ENCODE data around the gene PCID2.
"Not testable (repeated sequence)": the region's sequence is repeated elsewhere in the genome, so short reads cannot be mapped to it uniquely, and the experiment has no call there.

PCID2 gene

DNA sequence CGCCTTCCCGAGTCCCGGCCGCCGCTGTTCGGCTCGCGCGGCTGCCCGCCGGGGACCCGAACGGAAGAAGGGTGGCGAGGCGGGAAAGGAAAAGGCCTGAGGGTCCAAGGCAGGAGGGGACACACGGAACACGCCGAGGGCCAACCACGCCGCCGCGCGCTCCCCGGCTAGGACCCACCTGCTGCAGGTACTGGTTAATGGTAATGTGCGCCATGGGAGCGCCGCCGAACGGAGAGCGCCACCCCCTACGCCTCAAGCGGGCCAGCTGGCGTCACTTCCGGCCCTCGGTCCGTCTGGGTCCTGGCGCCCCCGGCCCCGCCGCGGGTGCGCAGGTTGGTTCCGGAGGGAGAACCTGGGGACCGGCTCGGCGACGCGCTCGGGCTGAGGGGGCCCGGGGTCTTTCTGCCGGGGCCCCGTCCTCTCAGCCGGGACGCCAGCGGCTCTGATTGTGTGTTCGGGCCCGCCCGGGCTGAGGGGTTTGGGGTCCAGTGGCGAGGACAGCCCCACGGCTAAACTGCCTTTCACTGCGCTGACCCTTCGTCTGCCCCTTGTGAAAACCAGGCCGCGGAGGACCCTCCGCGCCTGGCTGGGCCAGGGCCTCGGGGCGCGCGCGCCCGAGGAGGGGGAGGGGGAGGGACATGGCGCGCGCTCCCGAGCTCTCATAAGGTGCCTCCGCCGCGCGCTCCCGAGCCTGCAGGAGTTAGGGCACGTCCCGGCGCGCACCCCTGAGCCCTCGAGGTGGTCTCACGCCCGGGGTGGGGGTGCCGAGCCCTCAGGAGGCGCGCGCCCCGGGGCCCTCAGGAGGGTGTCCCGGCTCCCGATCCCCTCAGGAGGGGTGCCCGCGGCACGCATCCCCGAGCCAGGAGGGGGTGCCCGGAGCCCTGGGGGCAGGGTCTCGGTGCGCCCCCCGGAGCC lies at the start of gene PCID2:
TSS of gene PCID2 (minus strand) at position 249 of the 915 bp plus-strand sequence. CDS start at position 214, 35 bp downstream.
- peak; percentile 89 for DNase-seq

DNA sequence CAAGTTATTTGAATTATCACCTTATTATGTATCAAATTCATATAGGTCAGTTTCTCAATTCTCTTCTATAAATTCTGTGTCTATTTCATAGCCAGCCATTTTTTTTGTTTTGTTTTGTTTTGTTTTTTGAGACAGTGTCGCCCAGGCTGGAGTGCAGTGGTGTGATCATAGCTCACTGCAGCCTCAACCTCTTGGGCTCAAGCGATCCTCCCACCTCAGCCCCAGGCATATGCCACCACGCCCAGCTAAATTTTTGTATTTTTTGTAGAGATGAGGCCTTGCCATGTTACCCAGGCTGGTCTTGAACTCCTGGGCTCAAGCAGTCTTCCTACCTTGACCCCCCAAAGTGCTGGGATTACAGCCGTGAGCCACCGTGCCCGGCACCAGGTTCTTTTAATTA lies 49.4 kb upstream of the PCID2 start:
- DNase-seq, result not testable (repeated sequence)

- no peak for DNase-seq
Measured at GRCh38 chr13:113252516-113253095, 44.1 kb upstream of the PCID2 start.

DNA sequence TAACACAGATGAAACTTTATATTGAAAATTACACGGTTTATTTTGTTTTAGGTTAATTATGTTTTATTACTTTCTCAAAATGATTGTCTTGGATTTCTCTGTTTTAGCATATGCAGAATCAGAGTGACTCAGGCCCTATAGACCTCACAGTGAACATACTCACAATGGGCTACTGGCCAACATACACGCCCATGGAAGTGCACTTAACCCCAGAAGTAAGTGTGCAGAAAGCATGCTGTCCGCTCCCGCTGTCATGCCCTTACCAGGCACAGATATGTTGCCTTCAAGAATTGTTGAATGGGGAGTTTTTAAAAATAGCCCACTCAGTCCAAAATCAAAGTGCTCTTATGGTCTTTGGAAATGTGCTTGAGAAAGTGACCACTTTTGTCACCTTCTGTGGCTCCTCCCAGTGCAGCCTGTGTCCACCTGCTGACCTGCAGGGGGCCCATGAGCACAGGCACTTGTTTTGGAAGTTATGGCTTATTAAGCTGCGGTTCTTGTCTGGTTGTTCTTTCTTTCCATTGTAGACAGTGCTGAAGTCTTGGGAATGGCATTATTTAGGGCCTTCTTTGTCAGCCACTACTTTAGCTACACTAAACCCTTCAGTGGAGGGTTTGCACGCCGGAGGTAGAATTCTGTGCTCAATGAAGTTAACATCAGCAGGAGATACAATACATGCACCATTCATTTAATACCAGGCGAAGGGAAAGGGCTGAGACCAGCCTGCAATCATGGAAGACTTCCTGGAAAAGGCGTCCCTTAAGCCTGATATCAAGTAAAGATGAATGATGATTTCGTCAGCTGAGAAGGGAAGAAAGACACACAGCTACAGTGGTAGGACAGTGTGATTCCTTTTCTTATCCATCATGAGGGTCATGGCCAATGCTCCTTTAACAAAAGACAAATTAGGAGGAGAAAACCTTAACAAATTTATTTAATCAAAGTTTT lies 37.7 kb upstream of the PCID2 start:
- DNase-seq, result no peak

- DNase-seq, result no peak
Measured at GRCh38 chr13:113243847-113244246, 35.4 kb upstream of the PCID2 start.

- not testable (repeated sequence) for DNase-seq
Measured at GRCh38 chr13:113241623-113242022, 33.2 kb upstream of the PCID2 start.

DNA sequence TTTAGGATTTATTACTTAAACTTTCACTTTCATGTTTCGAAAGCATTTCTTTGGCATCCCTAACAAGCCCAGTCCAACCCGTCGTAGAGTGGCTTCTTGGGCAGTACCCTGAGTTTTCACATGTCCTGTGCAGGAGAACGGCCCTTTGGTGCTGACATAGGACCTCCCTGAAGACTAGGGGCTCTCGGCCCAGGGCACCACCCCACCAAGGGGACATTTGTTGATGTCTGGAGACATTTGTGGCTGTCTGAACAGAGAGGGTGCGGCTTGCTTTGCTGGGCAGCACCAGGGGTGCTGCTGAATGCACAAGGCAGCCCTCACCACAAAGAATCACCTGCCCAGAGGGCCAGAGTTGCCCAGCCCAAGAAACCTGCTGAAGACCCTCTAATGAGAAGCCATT lies 31.5 kb upstream of the PCID2 start:
- no peak for DNase-seq

DNA sequence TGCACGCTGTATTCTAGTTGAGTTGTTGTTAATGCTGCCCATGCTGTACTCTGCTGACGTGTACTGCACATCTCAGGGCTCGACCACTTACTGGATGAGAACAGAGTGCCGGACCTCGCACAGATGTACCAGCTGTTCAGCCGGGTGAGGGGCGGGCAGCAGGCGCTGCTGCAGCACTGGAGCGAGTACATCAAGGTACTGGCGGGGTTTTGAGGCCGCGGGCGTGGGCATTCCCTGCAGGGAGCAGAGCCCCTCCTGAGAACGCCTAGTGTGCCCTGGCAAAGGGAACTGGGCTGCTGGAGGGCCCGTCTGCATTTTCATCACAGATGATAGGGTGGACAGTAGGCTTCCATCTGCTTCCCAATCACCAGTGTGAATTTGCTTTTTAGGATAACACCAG lies 30.9 kb upstream of the PCID2 start:
- DNase-seq, result no peak

DNA sequence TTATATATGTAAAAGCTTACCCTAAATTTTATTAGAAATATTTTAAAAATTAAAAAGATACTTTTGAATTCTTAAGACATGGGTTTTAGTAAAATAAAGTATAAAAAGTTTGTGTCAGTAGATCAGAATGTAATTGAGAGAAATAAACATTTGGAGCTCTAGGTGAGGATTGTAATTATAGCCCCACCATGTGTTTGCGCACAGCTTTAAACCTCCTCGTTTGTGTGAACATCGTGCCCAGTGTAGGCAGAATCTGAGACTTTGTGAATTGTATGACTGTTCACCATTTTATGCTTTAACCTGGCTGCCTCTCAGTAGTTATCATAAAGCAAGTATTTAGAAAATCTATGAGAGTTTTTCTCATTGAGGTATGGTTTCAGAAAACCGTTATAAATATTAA lies 30.1 kb upstream of the PCID2 start:
- no peak for DNase-seq

DNA sequence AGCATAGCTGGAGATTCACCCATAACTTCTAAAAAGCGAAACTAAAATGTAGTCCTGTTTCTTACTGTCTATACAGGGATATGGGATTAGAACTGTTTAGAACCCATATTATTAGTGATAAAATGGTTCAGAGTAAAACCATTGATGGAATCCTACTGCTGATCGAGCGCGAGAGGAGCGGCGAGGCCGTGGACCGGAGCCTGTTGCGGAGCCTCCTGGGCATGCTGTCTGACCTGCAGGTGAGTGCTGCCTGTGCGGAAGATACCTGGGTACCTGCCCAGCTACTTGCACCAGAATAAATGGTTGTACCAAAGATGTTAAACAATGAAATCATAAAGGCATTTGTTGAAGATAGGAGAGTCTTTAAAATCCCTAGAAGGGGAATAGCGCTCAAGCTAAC lies 24.6 kb upstream of the PCID2 start:
- no peak for DNase-seq

DNA sequence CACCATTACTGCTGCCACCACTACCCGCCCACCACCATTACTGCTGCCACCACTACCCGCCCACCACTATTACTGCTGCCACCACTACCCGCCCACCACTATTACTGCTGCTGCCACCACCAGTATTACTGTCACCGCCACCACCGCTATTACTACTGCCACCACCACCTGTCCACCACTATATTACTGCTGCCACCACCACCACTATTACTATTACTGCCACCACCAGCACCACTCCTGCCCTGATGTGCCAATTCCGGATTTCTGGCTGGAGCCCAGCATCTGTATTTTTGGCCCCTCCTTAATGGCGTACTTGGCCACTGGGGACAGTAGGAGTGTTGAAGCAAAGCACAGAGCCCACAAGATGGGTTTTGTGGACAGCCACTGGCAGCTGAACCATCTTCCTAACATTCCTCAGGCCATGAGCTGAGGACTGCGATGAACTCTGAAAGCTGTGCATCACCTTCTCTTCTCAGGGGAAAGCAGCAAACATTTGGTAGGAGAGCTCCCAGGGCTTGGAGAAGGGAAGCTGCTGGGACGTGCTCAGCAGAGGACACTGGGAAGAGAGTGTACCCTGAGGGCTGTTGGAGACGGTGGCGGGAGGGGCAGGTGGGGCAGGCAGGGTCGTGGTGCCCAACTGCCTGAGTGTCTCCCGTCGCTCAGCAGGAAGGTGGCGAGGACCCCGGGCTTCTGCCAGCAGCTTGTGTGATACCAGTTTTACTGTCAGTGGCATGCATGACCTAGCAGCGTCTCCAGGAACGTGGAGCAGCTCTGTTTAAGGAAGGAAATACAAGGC lies 23.9 kb upstream of the PCID2 start:
- no peak for DNase-seq

- DNase-seq, result no peak
Measured at GRCh38 chr13:113231306-113232207, 23.1 kb upstream of the PCID2 start.

GRCh38 chr13:113229791-113230190 lies 21.3 kb upstream of the PCID2 start:
- DNase-seq, result no peak

DNA sequence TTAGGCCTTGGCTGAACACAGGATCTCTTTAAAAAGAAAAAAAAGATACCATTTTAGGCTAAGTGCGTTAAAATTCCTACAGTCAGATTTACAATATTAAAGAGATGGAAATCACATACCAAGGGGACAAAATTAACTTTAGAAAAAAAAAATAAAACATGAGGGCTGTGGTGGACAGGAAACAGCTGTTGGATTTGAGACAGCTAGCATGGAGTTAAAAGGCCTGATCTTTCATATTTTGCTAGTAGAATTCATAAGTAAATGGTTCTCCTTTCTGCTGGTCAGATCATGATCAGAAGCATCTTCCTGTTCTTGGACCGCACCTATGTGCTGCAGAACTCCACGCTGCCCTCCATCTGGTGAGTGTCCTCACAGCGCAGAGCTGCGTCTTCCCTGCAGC lies 20.7 kb upstream of the PCID2 start:
- no peak for DNase-seq

DNA sequence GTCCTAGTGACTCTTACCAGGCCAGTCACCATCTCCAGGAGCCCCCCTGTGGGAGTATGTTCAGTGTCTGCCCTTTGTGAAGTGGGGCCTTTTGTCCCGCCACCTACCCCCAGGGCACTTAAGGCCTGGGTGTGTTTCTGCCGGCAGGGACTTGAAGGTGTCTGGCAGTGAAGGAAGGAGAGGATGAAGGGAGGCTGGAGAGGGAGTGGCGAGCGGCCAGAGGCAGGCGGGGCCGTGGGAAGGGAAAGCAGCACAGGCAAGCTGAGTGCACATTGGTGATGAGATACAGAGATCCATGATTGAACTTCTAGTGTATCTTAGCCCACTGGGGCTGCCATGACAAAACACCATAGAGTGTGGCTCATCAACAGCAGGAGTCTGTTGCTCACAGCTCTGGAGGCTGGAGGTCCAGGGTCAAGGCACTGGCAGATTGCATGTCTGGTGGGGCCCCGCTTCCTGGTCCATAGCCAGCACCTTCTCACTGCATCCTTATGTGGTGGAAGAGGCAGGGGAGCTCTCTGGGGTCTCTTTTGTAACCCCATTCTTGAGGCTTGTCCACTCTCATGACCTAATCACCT lies 18.5 kb upstream of the PCID2 start:
- no peak for DNase-seq

- DNase-seq, result no peak
Measured at GRCh38 chr13:113225515-113225914, 17.0 kb upstream of the PCID2 start.

- DNase-seq, result no peak
Measured at GRCh38 chr13:113224486-113224885, 16.0 kb upstream of the PCID2 start.

- no peak for DNase-seq
Measured at GRCh38 chr13:113223070-113223469, 14.6 kb upstream of the PCID2 start.

DNA sequence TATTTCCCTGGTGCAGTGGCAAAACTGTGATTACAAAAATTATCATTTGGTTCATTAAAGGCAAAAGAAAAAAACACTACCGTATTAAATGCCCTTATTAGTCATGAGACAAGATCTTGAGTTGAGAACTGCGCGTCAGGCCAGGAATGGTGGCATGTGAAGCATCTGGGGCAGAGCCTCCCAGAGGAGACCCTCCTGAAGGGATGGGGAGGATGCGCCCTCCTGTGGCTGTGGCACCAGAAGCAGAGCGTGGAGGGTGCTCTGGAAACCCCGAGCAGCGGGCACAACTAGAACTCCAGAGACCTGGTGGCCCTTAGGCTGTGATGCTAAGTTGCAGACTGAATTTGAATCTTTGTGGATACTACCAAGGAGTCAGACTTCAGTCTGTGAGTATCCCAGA lies 12.4 kb upstream of the PCID2 start:
- DNase-seq, result no peak

DNA sequence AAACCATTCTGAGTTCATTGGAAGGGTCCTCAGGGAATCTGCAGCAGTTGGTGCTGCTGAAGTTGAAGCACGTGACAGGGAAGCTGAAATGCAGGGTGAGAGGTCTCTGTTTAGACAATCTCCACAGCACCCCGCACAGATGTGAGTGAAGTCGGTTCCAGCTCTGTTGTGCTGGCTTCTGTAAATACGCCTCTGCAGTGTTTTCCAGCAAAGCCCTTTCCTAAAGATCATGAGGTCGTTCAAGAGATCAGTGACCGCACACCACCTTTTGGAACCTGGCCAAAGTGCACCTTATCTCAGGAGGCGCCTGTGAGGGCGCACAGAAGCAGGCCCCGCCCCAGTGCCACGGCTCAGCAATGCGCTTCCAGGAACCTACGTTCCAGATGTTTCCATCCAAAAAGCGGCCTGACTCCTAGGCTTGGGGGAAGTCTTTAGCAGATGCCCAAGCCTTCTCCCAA lies 11.7 kb upstream of the PCID2 start:
- no peak for DNase-seq
